Measurements from ENCODE around the gene SCPEP1. TPM values are rescaled to one million over a fixed set of nuclear protein-coding genes. Genes with fewer than 3 reads are reported as not detected.
A peak's percentile ranks its signal among the peaks of the same experiment; 100 is the strongest.

The SCPEP1 gene
- total RNA-seq, 6 experiments from 2014 or later: 37.4 to 42.5 (median 39.7) TPM

- Mint-ChIP-seq H3K4me3 (no peak overlapping the region), H3K27me3 (ENCODE audit: insufficient read depth) (no peaks in the 10 kb centered on the region), H3K4me1 (ENCODE audit: low read depth) (peaks cover 18% of the 10 kb centered on the region), H3K27ac (no peak overlapping the region), H3K9me3 (peaks cover 25% of the 10 kb centered on the region), H3K36me3 (ENCODE audit: low read depth) (peaks cover 71% of the 10 kb centered on the region)
- TF ChIP-seq CTCF (IDR thresholded peaks at IDR 0.05): no peak
- no peak for DNase-seq
These were observed 44.7 kb upstream of the SCPEP1 start for GRCh38 chr17:56933151-56933745.

GRCh38 chr17:56933868-56934267, 44.1 kb upstream of the SCPEP1 start:
- Mint-ChIP-seq H3K36me3 (ENCODE audit: low read depth) (peaks cover 74% of the 10 kb centered on the region), H3K4me1 (ENCODE audit: low read depth) (peaks cover 24% of the 10 kb centered on the region), H3K27ac (no peak overlapping the region), H3K9me3 (peaks cover 25% of the 10 kb centered on the region), H3K4me3 (no peak overlapping the region), H3K27me3 (ENCODE audit: insufficient read depth) (no peaks in the 10 kb centered on the region)
- no peak for DNase-seq
- TF ChIP-seq CTCF (IDR thresholded peaks at IDR 0.05): no peak

GRCh38 chr17:56934280-56934679, 43.7 kb upstream of the SCPEP1 start:
- no peaks in the 10 kb centered on the region for H3K27me3 Mint-ChIP-seq (ENCODE audit: insufficient read depth)
- H3K36me3 Mint-ChIP-seq (ENCODE audit: low read depth): peaks cover 74% of the 10 kb centered on the region
- no peak overlapping the region for H3K4me3 Mint-ChIP-seq
- H3K9me3 Mint-ChIP-seq: peaks cover 21% of the 10 kb centered on the region
- no peak overlapping the region for H3K27ac Mint-ChIP-seq
- peaks cover 25% of the 10 kb centered on the region for H3K4me1 Mint-ChIP-seq (ENCODE audit: low read depth)
- DNase-seq: no peak
- TF ChIP-seq CTCF (IDR thresholded peaks at IDR 0.05): no peak

GRCh38 chr17:56935461-56935860, 42.5 kb upstream of the SCPEP1 start:
- Mint-ChIP-seq H3K27ac (no peak overlapping the region), H3K27me3 (ENCODE audit: insufficient read depth) (no peaks in the 10 kb centered on the region), H3K36me3 (ENCODE audit: low read depth) (peaks cover 68% of the 10 kb centered on the region), H3K4me1 (ENCODE audit: low read depth) (peaks cover 32% of the 10 kb centered on the region), H3K9me3 (peaks cover 10% of the 10 kb centered on the region), H3K4me3 (no peak overlapping the region)
- no peak for TF ChIP-seq CTCF (IDR thresholded peaks at IDR 0.05)
- DNase-seq: no peak

- no peak overlapping the region for H3K4me3 Mint-ChIP-seq
- peaks cover 61% of the 10 kb centered on the region for H3K36me3 Mint-ChIP-seq (ENCODE audit: low read depth)
- H3K27ac Mint-ChIP-seq: peak overlapping the region; percentile 10; the same call in 1 of the 2 replicates
- no peaks in the 10 kb centered on the region for H3K9me3 Mint-ChIP-seq
- TF ChIP-seq CTCF (IDR thresholded peaks at IDR 0.05): no peak
- no peak for DNase-seq
- H3K4me1 Mint-ChIP-seq (ENCODE audit: low read depth): peaks cover 32% of the 10 kb centered on the region
- H3K27me3 Mint-ChIP-seq (ENCODE audit: insufficient read depth): no peaks in the 10 kb centered on the region
These were observed 41.1 kb upstream of the SCPEP1 start for GRCh38 chr17:56936697-56937322.

Measured in HFFc6 (cell line).